Left lung (tissue), 10 donors: ENCODE data around the gene AP1M1. TPM values are rescaled to one million over a fixed set of nuclear protein-coding genes. Genes with fewer than 3 reads are reported as not detected.
A peak's percentile ranks its signal among the peaks of the same experiment; 100 is the strongest.
"Not testable (repeated sequence)": the region's sequence is repeated elsewhere in the genome, so short reads cannot be mapped to it uniquely, and the experiment has no call there.

Source experiments
- ATAC-seq: fragments of 200-7000 bp; cut with Tn5 transposase; one replicate; pipeline ENCODE4 v1.9.1; 2020; ENCODE audit warnings: moderate library complexity
- DNase-seq, 4 donors: peaks; one replicate each; pipeline ENCODE4 v3.0.0-alpha.2; 2013 to 2020
- H3K27ac ChIP-seq, 2 donors: fragments of 200-600 bp; sonication (generic) in 1 of 2; one replicate each; pipeline versions ENCODE4 v1.5.0 to v1.8.0; 2020 to 2021
- H3K27me3 ChIP-seq, 2 donors: fragments of 200-600 bp; sonication (generic) in 1 of 2; one replicate each; pipeline versions ENCODE4 v1.5.0 to v1.8.0; 2020 to 2021
- H3K36me3 ChIP-seq, 2 donors: fragments of 200-600 bp; sonication (generic) in 1 of 2; one replicate each; pipeline versions ENCODE4 v1.5.0 to v1.8.0; 2020 to 2021
- H3K4me1 ChIP-seq, 2 donors: fragments of 200-600 bp; one replicate each; pipeline ENCODE4 v1.8.0; 2021
- H3K4me3 ChIP-seq, 2 donors: fragments of 200-600 bp; sonication (generic) in 1 of 2; one replicate each; pipeline versions ENCODE4 v1.5.0 to v1.8.0; 2020 to 2021; ENCODE audit warnings: mild to moderate bottlenecking in 1 of 2
- H3K9me3 ChIP-seq, 2 donors: fragments of 200-600 bp; sonication (generic) in 1 of 2; one replicate each; pipeline versions ENCODE4 v1.5.0 to v1.8.0; 2020 to 2021
- CTCF ChIP-seq, 2 donors: fragments of 200-600 bp; sonication (generic) in 1 of 2; IDR thresholded peaks; one replicate each; pipeline versions ENCODE4 v1.5.0 to v1.8.0; 2021; ENCODE audit warnings: antibody characterized with exemption in 2 of 2
- intact Hi-C, 2 donors: fragments of 100-400 bp; cut with DNase I; formaldehyde crosslinking; loops; one replicate each; pipeline versions ENCODE4 v1.11.2 to v1.14.2; 2022
- polyA plus RNA-seq, 6 donors: library from polyadenylated mRNA; unstranded; fragments of 120-200 nt; gene quantifications; one replicate each; pipeline ENCODE4 v1.2.1, GENCODE V29; 2013; ENCODE audit not compliant: insufficient read length in 6 of 6
- total RNA-seq, 2 donors: library from RNA; stranded (reverse); fragmentation: NEBNext Ultra II Directional; extraction: Animal tissue kit (Norgen Biotek cat#: 25700); gene quantifications; one replicate each; pipeline ENCODE4 v1.2.1, GENCODE V29; 2021
- donor health status: DM: no; HTN: yes; CAD: no.
- donor health status: DM: no; HTN: no; CAD: no.

The AP1M1 gene
- total and polyA plus RNA-seq, 8 donors, result 51.2 to 73.9 (median 57.0) TPM

GRCh38 chr19:16281743-16282142, 84.0 kb downstream of the AP1M1 start:
- H3K27ac ChIP-seq, result no peak overlapping the region
- intact Hi-C loops, result no loop called here
- no peak for TF ChIP-seq CTCF (IDR thresholded peaks at IDR 0.05)

GRCh38 chr19:16283210-16284061, 85.7 kb downstream of the AP1M1 start:
- H3K27ac ChIP-seq, result peak overlapping the region; percentile 88 to 96
- TF ChIP-seq CTCF (IDR thresholded peaks at IDR 0.05), result no peak
- H3K27me3 ChIP-seq, result no peaks in the 10 kb centered on the region
- no peaks in the 10 kb centered on the region for H3K9me3 ChIP-seq
- peaks cover 25 to 80% of the 10 kb centered on the region in 2 donors for H3K4me1 ChIP-seq
- peak overlapping the region; percentile 7 to 26 for H3K4me3 ChIP-seq
- intact Hi-C loops, result no loop called here
- DNase-seq (peak; percentile 76 to 85 (median 81)), ATAC-seq (peak; percentile 72)
- H3K36me3 ChIP-seq, result no peaks in the 10 kb centered on the region

More at GRCh38 chr19:16281743-16282142, 84.0 kb downstream of the AP1M1 start:
- Histone ChIP-seq H3K36me3 (no peaks in the 10 kb centered on the region), H3K27me3 (no peaks in the 10 kb centered on the region), H3K9me3 (no peaks in the 10 kb centered on the region), H3K4me1 (peaks cover 25 to 73% of the 10 kb centered on the region in 2 donors), H3K4me3 (no peak overlapping the region)
- DNase-seq (no peak), ATAC-seq (no peak)

GRCh38 chr19:16284505-16284904, 86.8 kb downstream of the AP1M1 start:
- Histone ChIP-seq H3K27me3 (no peaks in the 10 kb centered on the region), H3K9me3 (no peaks in the 10 kb centered on the region), H3K4me1 (peaks cover 25 to 72% of the 10 kb centered on the region in 2 donors), H3K36me3 (no peaks in the 10 kb centered on the region), H3K27ac (peak overlapping the region; percentile 88 to 96), H3K4me3 (no peak overlapping the region)
- ATAC-seq, result no peak
- intact Hi-C loops, result no loop called here
- no peak for DNase-seq
- TF ChIP-seq CTCF (IDR thresholded peaks at IDR 0.05), result no peak

GRCh38 chr19:16285079-16285478, 87.4 kb downstream of the AP1M1 start:
- H3K36me3 ChIP-seq, H3K27me3 ChIP-seq, intact Hi-C loops, ATAC-seq, H3K9me3 ChIP-seq, DNase-seq, H3K4me3 ChIP-seq: not testable (repeated sequence)
- Histone ChIP-seq H3K27ac (peak overlapping the region; percentile 88 to 96), H3K4me1 (peaks cover 25 to 66% of the 10 kb centered on the region in 2 donors)

GRCh38 chr19:16285769-16286498, 88.2 kb downstream of the AP1M1 start:
- TF ChIP-seq CTCF (IDR thresholded peaks at IDR 0.05), result no peak
- H3K36me3 ChIP-seq, result no peaks in the 10 kb centered on the region
- H3K4me1 ChIP-seq, result peaks cover 25 to 60% of the 10 kb centered on the region in 2 donors
- ATAC-seq, result peak; percentile 13
- no peaks in the 10 kb centered on the region for H3K27me3 ChIP-seq
- H3K27ac ChIP-seq, result peak overlapping the region; percentile 56 to 96
- no peak for DNase-seq
- no peaks in the 10 kb centered on the region for H3K9me3 ChIP-seq
- H3K4me3 ChIP-seq, result no peak overlapping the region
- intact Hi-C loops, result no loop called here
